GM18873 (cell line): ENCODE measurements around the gene EPYC.

Experiments
- ATAC-seq: cut with Tn5 transposase; IDR thresholded peaks from one replicate; pipeline ENCODE4 v1.9.1; 2021; ENCODE audit warnings: mild to moderate bottlenecking, moderate library complexity, moderate number of reproducible peaks; ENCODE audit not compliant: unreplicated experiment, low FRiP score

The EPYC gene

GRCh38 chr12:90917431-90917830 is 87.3 kb downstream of the EPYC start:
- ATAC-seq: no peak

GRCh38 chr12:90916516-90916915 is 88.3 kb downstream of the EPYC start:
- no peak for ATAC-seq

- ATAC-seq: no peak
Measured at GRCh38 chr12:90915353-90915752, 89.4 kb downstream of the EPYC start.
